ENCODE data around the gene DGLUCY. TPM values are rescaled to one million over a fixed set of nuclear protein-coding genes. Genes with fewer than 3 reads are reported as not detected.

The DGLUCY gene
- total RNA-seq, 1 experiment from 2014 or later = 54.8 TPM

DNA sequence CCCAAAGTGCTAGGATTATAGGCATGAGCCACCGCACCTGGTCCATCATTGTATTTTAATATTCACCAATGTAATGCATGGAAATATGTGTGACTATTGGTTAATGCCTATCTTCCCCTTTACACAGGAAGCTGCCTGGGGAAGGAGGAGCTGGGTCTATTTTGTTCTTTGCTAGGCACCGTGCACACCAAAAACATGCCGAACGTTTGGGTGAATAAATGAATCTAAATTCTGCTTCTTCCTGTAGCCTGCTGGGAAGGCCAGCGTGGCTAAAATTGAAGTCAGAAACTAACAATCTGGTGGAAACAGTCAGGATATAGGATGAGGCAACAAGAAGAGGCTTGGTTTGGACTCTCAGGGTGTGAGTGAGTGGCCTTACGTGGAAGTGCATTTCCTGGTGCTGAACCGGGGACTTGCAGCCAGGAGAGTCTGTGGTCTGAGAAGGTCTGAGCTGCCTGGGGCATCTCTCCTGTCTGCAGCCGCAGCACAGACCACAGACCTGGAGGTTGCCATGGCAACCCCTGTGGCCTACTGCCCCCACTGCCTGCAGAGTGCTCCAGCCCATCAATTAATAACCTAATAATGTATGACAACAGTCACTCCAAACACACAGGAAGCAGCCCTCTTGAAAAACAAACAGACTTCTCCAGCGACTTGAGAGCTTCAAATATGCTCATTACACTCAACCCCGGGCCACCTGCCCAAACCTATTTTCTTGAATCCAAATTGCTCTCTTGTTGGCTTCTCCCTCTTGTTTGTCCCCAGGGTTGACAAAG is 136.2 kb downstream of the DGLUCY start:
- Histone ChIP-seq H3K27me3 (replicated peaks; ENCODE audit: control insufficient read depth, insufficient read depth, low read length) (no peaks in the 10 kb centered on the region), H3K36me3 (ENCODE audit: control insufficient read depth, insufficient read depth, low read length) (no peaks in the 10 kb centered on the region), H3K4me3 (ENCODE audit: low read depth, low read length) (no peak overlapping the region), H3K4me1 (peaks cover 10% of the 10 kb centered on the region), H3K9me3 (no peaks in the 10 kb centered on the region)
- ChIA-PET CTCF (interaction anchor here (1.2 kb wide), 1 partner anchor 347 kb away, joined by 3 read pairs; no protein-coding TSS in a partner anchor), POLR2A (no interaction called here)
- intact Hi-C loops (cut with micrococcal nuclease; ENCODE audit: unreplicated experiment) = no loop called here
- H3K36me3 Mint-ChIP-seq (ENCODE audit: insufficient read depth, unreplicated experiment) = no peaks in the 10 kb centered on the region
- no peak overlapping the region for H3K27ac Mint-ChIP-seq (ENCODE audit: unreplicated experiment)
- BruUV-seq (replicated peaks) = no TSS peak
- TF ChIP-seq, protein P1, sequence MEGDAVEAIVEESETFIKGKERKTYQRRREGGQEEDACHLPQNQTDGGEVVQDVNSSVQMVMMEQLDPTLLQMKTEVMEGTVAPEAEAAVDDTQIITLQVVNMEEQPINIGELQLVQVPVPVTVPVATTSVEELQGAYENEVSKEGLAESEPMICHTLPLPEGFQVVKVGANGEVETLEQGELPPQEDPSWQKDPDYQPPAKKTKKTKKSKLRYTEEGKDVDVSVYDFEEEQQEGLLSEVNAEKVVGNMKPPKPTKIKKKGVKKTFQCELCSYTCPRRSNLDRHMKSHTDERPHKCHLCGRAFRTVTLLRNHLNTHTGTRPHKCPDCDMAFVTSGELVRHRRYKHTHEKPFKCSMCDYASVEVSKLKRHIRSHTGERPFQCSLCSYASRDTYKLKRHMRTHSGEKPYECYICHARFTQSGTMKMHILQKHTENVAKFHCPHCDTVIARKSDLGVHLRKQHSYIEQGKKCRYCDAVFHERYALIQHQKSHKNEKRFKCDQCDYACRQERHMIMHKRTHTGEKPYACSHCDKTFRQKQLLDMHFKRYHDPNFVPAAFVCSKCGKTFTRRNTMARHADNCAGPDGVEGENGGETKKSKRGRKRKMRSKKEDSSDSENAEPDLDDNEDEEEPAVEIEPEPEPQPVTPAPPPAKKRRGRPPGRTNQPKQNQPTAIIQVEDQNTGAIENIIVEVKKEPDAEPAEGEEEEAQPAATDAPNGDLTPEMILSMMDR (IDR thresholded peaks at IDR 0.05; ENCODE audit: insufficient read depth in 1 of 2, low read depth in 1 of 2, low read length in 1 of 2, severe bottlenecking in 1 of 2, unreplicated experiment in 1 of 2) = no peak
- DNase-seq = no peak
- H3K9me3 Mint-ChIP-seq (ENCODE audit: unreplicated experiment) = peaks cover 10% of the 10 kb centered on the region
- no peaks in the 10 kb centered on the region for H3K4me1 Mint-ChIP-seq (ENCODE audit: low read depth, unreplicated experiment)
- no peaks in the 10 kb centered on the region for H3K27me3 Mint-ChIP-seq (ENCODE audit: insufficient read depth, unreplicated experiment)
- H3K4me3 Mint-ChIP-seq (ENCODE audit: unreplicated experiment) = no peak overlapping the region

DNA sequence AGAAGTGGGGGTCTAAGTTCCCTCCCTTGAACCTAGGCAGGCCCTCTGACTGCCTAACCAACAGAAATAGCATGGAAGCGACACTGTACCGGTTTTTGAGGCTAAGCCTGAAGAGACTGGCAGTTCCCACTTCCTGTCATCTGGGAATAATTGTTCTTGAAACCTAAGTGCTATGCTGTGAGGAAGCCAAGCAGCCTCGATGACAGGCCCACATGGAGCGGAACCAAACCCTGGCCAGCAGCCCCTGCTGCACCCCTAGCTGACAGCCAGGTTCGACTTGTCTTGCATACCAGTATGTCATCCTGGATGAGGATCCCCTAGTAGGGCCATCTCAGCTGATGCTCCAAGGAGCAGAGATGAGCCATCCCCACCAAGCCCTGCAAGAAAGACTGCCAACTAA is 137.0 kb downstream of the DGLUCY start:
- TF ChIP-seq, protein P1 (IDR thresholded peaks at IDR 0.05; ENCODE audit: insufficient read depth in 1 of 2, low read depth in 1 of 2, low read length in 1 of 2, severe bottlenecking in 1 of 2, unreplicated experiment in 1 of 2) = no peak
- intact Hi-C loops (cut with micrococcal nuclease; ENCODE audit: unreplicated experiment) = no loop called here
- no peak overlapping the region for H3K4me3 ChIP-seq (ENCODE audit: low read depth, low read length)
- no peaks in the 10 kb centered on the region for H3K27me3 ChIP-seq (replicated peaks; ENCODE audit: control insufficient read depth, insufficient read depth, low read length)
- no peaks in the 10 kb centered on the region for H3K9me3 ChIP-seq
- Mint-ChIP-seq H3K36me3 (ENCODE audit: insufficient read depth, unreplicated experiment) (no peaks in the 10 kb centered on the region), H3K9me3 (ENCODE audit: unreplicated experiment) (peaks cover 10% of the 10 kb centered on the region), H3K27me3 (ENCODE audit: insufficient read depth, unreplicated experiment) (no peaks in the 10 kb centered on the region), H3K4me1 (ENCODE audit: low read depth, unreplicated experiment) (no peaks in the 10 kb centered on the region), H3K4me3 (ENCODE audit: unreplicated experiment) (no peak overlapping the region), H3K27ac (ENCODE audit: unreplicated experiment) (no peak overlapping the region)
- no peaks in the 10 kb centered on the region for H3K36me3 ChIP-seq (ENCODE audit: control insufficient read depth, insufficient read depth, low read length)
- ChIA-PET POLR2A (no interaction called here), CTCF (interaction anchor here (1.2 kb wide), 1 partner anchor 348 kb away, joined by 3 read pairs; no protein-coding TSS in a partner anchor)
- H3K4me1 ChIP-seq = peaks cover 10% of the 10 kb centered on the region
- no TSS peak for BruUV-seq (replicated peaks)
- no peak for DNase-seq

GRCh38 chr14:91252871-91253794 is 139.3 kb downstream of the DGLUCY start:
- CTCF ChIA-PET = interaction anchor here (0.8 kb wide), 1 partner anchor 350 kb away, joined by 3 read pairs; no protein-coding TSS in a partner anchor
- Mint-ChIP-seq H3K9me3 (ENCODE audit: unreplicated experiment) (no peaks in the 10 kb centered on the region), H3K27ac (ENCODE audit: unreplicated experiment) (no peak overlapping the region), H3K27me3 (ENCODE audit: insufficient read depth, unreplicated experiment) (no peaks in the 10 kb centered on the region), H3K36me3 (ENCODE audit: insufficient read depth, unreplicated experiment) (no peaks in the 10 kb centered on the region), H3K4me3 (ENCODE audit: unreplicated experiment) (peak overlapping the region; percentile 67), H3K4me1 (ENCODE audit: low read depth, unreplicated experiment) (no peaks in the 10 kb centered on the region)
- DNase-seq = peak in 1 of 2 experiments; percentile 61
- Histone ChIP-seq H3K4me3 (ENCODE audit: low read depth, low read length) (peak overlapping the region; percentile 51), H3K9me3 (no peaks in the 10 kb centered on the region), H3K36me3 (ENCODE audit: control insufficient read depth, insufficient read depth, low read length) (no peaks in the 10 kb centered on the region), H3K4me1 (peaks cover 10% of the 10 kb centered on the region), H3K27me3 (replicated peaks; ENCODE audit: control insufficient read depth, insufficient read depth, low read length) (no peaks in the 10 kb centered on the region)
- POLR2A ChIA-PET = interaction anchor here (0.6 kb wide), 2 partner anchors 14 to 138 kb away, joined by 3 read pairs; no protein-coding TSS in a partner anchor
- TF ChIP-seq, protein P1 (IDR thresholded peaks at IDR 0.05; ENCODE audit: insufficient read depth in 1 of 2, low read depth in 1 of 2, low read length in 1 of 2, severe bottlenecking in 1 of 2, unreplicated experiment in 1 of 2) = peak in 1 of 2 experiments; percentile 31
- BruUV-seq (replicated peaks) = no TSS peak
- intact Hi-C loops (cut with micrococcal nuclease; ENCODE audit: unreplicated experiment) = no loop called here

Measured in Caco-2 (cell line).